ENCODE measurements around the gene SPATA46. TPM values are rescaled to one million over a fixed set of nuclear protein-coding genes. Genes with fewer than 3 reads are reported as not detected.

The SPATA46 gene
- polyA plus RNA-seq, 1 of the 3 experiments (the other 2 are of a cell fraction) = not detected

DNA sequence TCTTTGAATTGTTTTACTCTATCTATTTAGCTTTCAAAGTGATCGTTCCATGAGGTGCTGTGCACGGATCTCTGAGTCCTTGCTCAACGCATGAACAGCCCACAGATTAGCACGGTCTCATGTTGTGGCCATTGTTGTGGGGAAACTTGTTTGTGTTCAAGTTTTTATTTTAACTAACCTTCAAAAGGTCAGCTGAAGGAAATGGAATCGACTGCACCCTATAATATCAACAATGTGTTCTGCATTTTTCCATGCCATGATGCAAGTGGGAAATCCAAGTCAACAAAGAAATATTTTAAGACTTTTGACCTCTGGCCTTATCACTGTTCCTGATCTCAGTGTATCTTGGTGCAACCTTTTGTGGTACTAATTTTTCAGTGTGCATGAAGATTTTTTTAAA is 29.1 kb upstream of the SPATA46 start:
- H3K9me2 ChIP-seq = no peaks in the 10 kb centered on the region
- H3K79me2 ChIP-seq (ENCODE audit: insufficient read depth) = no peaks in the 10 kb centered on the region
- H3K9ac ChIP-seq = no peak overlapping the region
- H3K4me2 ChIP-seq = no peak overlapping the region
- POLR2A ChIA-PET = no interaction called here
- no peaks in the 10 kb centered on the region for H3K36me3 ChIP-seq (replicated peaks in 1 of 2; ENCODE audit: control insufficient read depth in 1 of 2, insufficient read depth in 2 of 2, low read length in 1 of 2)
- WGBS (ENCODE audit: low lambda C conversion rate) = 41% methylated on average over 5 of the region's 5 CpGs
- no peak overlapping the region for H2AFZ ChIP-seq (ENCODE audit: low read depth)
- no peak for DNase-seq
- H3K27ac ChIP-seq (ENCODE audit: low read depth in 2 of 2, low read length in 1 of 2) = no peak overlapping the region
- H3K27me3 ChIP-seq (ENCODE audit: insufficient read depth) = no peaks in the 10 kb centered on the region; the same call in 1 of the 2 replicates
- CTCF ChIA-PET = interaction anchor here (1.9 kb wide), 1 partner anchor 48 kb away, joined by 5 read pairs; no protein-coding TSS in a partner anchor
- H3K4me1 ChIP-seq (ENCODE audit: control insufficient read depth in 1 of 2, insufficient read depth in 2 of 2, low read depth in 1 of 2, low read length in 1 of 2) = no peaks in the 10 kb centered on the region
- no peak overlapping the region for H3K4me3 ChIP-seq (ENCODE audit: low read depth in 2 of 2, low read length in 1 of 2)
- H4K20me1 ChIP-seq (ENCODE audit: insufficient read depth) = no peaks in the 10 kb centered on the region
- TF ChIP-seq, protein P1, sequence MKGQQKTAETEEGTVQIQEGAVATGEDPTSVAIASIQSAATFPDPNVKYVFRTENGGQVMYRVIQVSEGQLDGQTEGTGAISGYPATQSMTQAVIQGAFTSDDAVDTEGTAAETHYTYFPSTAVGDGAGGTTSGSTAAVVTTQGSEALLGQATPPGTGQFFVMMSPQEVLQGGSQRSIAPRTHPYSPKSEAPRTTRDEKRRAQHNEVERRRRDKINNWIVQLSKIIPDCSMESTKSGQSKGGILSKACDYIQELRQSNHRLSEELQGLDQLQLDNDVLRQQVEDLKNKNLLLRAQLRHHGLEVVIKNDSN (IDR thresholded peaks at IDR 0.05; ENCODE audit: borderline replicate concordance, low read depth) = no peak
- no peak for TF ChIP-seq GABPA (IDR thresholded peaks at IDR 0.05; ENCODE audit: low read depth)
- TF ChIP-seq JUND (IDR thresholded peaks at IDR 0.05) = no peak
- no peak for TF ChIP-seq NFIC (IDR thresholded peaks at IDR 0.05; ENCODE audit: borderline replicate concordance)
- TF ChIP-seq SIN3A (IDR thresholded peaks at IDR 0.05; ENCODE audit: borderline replicate concordance, low read depth, low read length) = no peak
- TF ChIP-seq MXI1 (IDR thresholded peaks at IDR 0.05; ENCODE audit: low read depth, low read length) = no peak
- no peak for TF ChIP-seq GATA2 (CRISPR knock-in tag; IDR thresholded peaks at IDR 0.05)
- no peak for TF ChIP-seq YY1 (IDR thresholded peaks at IDR 0.05; ENCODE audit: low read depth)
- no peak for TF ChIP-seq TEAD4 (IDR thresholded peaks at IDR 0.05; ENCODE audit: borderline replicate concordance, insufficient read depth)
- TF ChIP-seq EZH2phosphoT487 (IDR thresholded peaks at IDR 0.05; ENCODE audit: borderline replicate concordance, low read depth) = no peak
- TF ChIP-seq REST (IDR thresholded peaks at IDR 0.05; ENCODE audit: low read depth, low read length) = no peak
- TF ChIP-seq CHD2 (IDR thresholded peaks at IDR 0.05; ENCODE audit: low read length, partially characterized antibody) = no peak
- TF ChIP-seq SMC3 (IDR thresholded peaks at IDR 0.05; ENCODE audit: low read depth, low read length) = no peak
- no peak for TF ChIP-seq PBX3 (IDR thresholded peaks at IDR 0.05)
- TF ChIP-seq, protein P2, sequence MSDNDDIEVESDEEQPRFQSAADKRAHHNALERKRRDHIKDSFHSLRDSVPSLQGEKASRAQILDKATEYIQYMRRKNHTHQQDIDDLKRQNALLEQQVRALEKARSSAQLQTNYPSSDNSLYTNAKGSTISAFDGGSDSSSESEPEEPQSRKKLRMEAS (IDR thresholded peaks at IDR 0.05; ENCODE audit: low read depth) = no peak
- TF ChIP-seq NRF1 (IDR thresholded peaks at IDR 0.05; ENCODE audit: low read depth, low read length) = no peak
- no peak for TF ChIP-seq EP300 (IDR thresholded peaks at IDR 0.05; ENCODE audit: borderline replicate concordance in 1 of 2, low read depth in 1 of 2, low read length in 1 of 2)
- TF ChIP-seq TAF1 (IDR thresholded peaks at IDR 0.05; ENCODE audit: borderline replicate concordance, low read depth, low read length) = no peak
- no peaks in the 10 kb centered on the region for H3F3A ChIP-seq (replicated peaks; ENCODE audit: insufficient read depth)
- H3K9me3 ChIP-seq = no peaks in the 10 kb centered on the region
